ENCODE data around the gene INSL3.

- TF ChIP-seq TAF1 (IDR thresholded peaks at IDR 0.05; ENCODE audit: low read depth, low read length) (no peak), POLR2A (IDR thresholded peaks at IDR 0.05; ENCODE audit: low read depth, low read length) (no peak), POLR2AphosphoS5 (IDR thresholded peaks at IDR 0.05; ENCODE audit: low read depth, low read length) (no peak)
Measured at GRCh38 chr19:17797424-17798201, 23.7 kb downstream of the INSL3 start.
